Measurements from ENCODE around the gene CDCA4.
A peak's percentile ranks its signal among the peaks of the same experiment; 100 is the strongest.

CDCA4 gene

DNA sequence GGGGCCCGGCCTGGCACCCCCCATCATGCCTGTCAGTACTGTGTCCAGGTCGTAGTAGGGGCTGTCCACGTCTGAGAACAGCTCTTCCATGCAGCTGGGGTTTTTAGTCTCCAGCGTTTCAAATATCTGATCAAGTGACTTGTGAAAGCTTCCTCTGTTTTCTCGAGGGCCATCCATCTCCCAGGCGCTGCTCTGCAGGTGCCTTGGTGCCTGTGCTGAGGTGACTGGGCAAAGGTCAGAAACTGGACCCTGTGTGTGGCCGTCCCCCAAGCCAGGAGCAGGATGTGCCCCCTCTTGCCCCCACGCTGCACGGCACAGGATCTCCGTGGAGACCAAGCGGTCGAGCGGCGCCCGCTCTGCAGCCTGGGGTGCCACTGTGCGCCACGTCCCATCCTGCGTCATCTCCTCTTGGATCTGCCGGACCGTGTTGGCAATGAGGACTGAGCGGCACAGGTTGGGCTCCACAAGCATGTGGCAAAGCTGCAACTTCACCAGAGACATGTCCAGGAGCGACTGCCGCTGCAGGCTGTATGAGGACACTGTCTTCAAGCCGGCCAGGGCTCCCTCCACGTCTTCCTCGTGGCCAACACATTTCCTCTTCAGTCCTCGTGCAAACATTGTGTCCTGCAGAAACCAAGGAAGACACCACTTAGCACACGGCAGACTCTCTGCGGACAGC is 9.4 kb downstream of the CDCA4 start:
- DNase-seq, result no peak

- DNase-seq, result no peak
These were observed 10.0 kb downstream of the CDCA4 start for GRCh38 chr14:105010891-105011291.

DNA sequence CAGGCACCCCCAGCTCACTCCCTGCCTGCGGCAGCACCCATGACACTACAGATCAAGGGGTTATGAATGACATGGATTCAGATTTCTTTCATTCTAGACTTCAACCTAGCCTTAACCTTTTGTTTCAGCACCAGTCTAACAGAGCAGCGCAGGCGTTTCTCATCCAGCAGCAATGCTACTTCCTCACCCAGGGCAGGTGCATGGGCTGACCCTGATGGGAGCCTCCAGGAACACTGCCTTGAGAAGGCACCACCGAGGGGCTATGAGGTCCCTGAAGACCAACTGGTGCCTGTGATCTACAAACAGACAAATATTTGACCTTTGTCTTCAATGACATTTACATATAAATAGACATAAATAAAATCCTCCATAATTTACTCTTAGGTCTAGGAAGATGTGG is 10.8 kb downstream of the CDCA4 start:
- DNase-seq, result no peak

- no peak for DNase-seq
These were observed 13.2 kb downstream of the CDCA4 start for GRCh38 chr14:105007593-105008264.

GRCh38 chr14:105006831-105007592 is 13.9 kb downstream of the CDCA4 start:
- no peak for DNase-seq

DNA sequence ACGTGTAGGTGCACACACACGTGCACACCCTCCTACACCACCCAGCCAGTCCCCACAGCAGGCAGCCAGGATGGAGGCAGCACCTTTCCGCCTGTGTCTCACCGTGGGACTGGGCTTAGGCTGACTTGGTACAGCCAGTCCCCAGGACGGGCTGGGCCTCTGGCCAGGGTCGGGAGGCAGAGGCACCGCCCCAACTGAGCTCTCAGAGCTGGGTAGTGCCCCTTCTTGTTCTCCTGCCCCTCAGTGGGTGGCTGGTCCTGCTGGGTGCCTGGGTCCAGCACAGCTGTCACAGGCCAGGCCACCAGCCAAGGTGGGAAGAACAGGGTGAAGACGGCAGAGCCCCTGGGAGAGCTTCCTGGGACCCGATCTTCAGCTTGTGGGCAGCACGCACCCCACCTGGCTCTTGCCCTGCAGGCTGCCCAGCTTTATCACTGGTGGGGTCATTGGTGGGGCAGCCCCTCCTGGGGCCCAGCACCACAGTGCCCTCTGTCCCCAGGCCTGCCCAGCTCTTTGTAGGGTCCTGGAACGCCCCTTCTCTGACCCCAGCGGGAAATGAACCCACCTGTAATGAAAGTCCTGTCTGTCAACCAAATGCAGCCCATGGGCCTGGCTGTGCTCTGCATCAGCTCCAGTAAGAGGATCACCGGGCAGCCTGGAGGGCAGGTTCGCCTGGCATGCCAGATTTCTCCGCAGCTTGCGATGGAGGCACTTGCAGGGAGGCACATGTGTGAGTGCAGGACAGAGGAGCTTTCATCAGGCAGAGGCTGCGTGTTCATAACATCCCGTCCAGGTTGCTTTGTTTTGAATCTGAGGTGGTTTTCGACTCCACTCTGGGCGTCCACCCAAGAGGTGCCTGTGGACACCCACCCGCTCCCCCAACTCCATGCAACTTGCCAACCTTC is 14.7 kb downstream of the CDCA4 start:
- no peak for DNase-seq

DNA sequence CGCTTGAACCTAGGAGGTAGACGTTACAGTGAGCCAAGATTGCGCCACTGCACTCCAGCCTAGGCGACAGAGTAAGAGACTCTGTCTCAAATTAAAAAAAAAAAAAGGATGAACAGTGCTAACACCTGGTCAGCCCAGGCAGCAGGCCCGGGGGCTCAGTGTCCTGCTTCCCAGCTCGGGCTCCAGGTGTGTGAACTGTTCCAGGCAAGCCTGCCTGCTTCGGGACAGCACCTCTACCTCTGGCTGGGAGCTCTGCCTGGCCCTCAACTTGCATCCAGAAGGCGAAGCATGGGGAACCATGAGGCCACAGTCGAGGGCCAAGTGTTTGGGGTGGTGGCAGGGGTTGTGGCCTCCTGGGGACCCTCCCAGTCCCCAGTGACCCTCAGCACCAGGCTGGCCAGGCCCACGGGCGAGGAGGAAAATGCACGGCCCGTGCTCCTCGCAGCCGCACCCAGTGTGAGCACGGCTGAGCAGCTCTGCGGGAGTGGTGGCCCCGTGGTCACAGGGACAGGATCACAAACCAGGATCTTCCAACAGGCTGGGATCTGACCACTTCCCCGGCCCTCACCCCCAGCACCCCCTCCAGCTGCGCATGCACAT is 15.5 kb downstream of the CDCA4 start:
- DNase-seq, result no peak

DNA sequence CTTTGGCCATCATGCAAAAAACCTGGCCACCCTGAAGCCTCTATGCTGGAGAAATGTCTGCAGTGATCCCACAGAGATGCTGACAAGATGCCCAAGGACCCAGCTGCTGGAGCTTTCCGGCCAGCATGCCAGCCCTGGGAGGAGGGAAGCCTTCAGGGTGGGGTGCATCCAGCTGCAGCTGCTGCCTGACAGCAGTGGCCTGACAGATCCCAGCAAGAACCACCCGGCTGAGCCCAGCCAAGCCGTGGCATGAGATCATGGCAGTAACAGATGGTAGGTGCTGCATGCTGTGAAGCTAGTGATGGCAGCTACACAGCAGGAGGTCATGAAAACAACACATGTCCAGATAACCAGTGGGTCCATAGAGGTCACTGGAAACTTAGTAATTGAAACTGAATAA is 21.5 kb downstream of the CDCA4 start:
- DNase-seq, result no peak

GRCh38 chr14:104998801-104999200 is 22.1 kb downstream of the CDCA4 start:
- no peak for DNase-seq

DNA sequence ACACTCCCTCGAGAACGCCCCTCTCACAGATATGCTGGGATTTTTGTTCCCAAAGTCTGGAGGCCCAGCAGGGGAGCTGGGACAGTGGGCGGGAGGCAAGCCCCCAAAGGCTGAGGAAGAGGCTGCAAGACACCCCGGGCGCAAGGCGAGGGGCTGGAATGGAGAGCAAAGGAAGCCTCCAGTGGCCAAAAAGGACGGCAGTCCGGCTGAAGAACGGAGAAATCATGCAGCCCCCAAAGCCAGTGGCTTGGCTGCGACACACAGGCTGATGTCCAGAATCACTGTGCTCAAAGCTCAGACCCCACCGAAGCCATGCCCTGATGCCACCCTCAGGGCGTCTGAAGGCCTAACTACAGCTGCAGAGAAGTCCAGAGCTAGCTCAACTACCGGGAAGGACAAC is 24.4 kb downstream of the CDCA4 start:
- no peak for DNase-seq

DNA sequence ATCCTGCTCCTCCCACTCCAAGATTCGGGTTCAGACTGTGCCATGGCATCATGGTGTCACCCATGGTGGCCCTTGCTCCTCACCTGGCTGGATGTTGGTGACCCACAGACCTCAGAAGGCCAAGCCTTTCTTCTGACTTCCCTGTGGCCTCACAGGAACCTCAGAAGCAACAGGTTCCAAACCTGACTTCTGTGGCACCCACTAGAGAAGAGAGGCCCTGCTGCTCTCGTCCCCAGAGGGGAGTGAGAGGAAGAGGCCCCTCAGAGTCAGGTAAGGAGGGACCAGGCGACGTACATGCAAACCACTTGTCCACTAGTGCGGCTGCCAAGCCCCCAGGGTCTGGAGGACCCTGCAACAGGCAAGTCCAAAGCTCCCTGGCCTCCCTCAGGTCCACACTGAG is 24.9 kb downstream of the CDCA4 start:
- DNase-seq, result no peak

GRCh38 chr14:104994978-104995377 is 25.9 kb downstream of the CDCA4 start:
- DNase-seq, result no peak

DNA sequence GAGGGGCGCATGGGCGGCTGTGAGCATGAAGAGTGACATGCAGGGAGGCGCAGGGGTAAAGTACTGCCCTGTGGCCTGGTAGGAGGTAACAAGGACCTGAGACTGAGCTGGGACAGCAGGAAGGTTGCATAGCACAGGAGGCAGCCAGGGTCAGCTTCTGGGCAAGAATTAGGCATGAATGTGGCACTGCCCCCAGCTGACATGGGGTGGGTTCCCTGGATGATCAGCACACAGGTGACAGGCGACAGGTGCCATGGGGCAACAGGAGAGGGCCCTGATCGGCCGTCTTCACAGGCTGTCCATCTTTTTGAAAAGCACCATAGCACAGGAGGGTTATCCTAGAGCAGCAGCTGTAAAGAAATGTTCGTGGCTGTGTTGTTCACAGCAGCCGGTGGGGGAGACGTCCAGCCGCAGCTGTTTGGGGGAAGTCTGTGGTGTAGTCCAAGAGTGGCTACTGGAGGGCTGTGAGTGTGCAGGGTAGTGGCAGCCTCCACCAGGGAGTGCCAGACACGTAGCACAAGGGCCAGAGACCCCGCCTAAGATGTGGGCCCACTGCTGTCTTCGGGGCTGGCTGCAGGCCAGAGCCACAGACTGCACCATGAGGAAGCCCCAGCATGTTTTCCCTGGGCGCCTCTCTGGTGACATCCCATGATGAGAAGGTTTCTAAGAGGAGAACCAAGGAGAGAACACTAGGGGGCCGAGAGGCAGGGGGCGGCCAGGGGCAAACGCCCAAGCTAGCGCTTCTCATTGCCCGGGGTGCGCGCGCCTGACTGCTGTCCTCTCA is 26.9 kb downstream of the CDCA4 start:
- DNase-seq, result no peak

GRCh38 chr14:104993306-104993705 is 27.6 kb downstream of the CDCA4 start:
- no peak for DNase-seq

DNA sequence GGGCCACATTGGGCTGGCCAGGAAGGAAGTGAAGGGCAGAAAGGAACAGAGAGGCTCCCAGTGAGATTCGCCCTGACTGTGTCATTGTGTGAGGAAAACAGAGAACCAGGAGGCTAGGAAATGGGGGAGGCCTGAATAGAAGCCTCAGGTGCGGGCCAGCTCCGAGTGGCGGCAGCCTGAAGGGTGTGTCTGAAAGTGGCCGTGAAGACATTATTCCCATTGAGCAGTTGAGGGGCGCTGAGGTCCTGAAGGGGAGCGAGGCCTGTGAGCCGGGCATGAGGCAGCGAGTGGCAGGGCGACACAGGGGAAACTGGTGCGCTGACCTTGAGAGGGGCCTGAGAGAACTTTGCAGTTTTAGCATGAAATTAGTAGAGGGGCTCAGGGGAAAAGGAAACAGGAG is 28.4 kb downstream of the CDCA4 start:
- no peak for DNase-seq

- DNase-seq, result no peak
These were observed 29.0 kb downstream of the CDCA4 start for GRCh38 chr14:104991896-104992230.

DNA sequence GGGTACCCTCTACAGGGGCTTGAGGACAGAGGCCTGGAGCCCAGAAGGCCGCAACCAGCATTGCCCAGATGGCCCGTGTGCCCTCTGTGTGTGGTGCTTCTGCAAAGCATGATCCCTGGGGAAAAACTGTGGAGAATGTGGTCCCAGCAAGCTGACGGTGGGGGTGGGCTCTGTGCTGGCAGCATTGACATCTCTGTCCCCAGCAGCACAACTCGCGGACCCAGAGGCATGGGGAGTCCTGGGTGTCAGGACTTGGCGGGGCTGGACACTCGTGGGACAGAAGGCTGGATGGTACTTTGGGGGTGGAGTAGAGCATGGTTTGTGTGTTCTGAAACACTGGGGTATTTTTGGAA is 31.0 kb downstream of the CDCA4 start:
- no peak for DNase-seq

DNA sequence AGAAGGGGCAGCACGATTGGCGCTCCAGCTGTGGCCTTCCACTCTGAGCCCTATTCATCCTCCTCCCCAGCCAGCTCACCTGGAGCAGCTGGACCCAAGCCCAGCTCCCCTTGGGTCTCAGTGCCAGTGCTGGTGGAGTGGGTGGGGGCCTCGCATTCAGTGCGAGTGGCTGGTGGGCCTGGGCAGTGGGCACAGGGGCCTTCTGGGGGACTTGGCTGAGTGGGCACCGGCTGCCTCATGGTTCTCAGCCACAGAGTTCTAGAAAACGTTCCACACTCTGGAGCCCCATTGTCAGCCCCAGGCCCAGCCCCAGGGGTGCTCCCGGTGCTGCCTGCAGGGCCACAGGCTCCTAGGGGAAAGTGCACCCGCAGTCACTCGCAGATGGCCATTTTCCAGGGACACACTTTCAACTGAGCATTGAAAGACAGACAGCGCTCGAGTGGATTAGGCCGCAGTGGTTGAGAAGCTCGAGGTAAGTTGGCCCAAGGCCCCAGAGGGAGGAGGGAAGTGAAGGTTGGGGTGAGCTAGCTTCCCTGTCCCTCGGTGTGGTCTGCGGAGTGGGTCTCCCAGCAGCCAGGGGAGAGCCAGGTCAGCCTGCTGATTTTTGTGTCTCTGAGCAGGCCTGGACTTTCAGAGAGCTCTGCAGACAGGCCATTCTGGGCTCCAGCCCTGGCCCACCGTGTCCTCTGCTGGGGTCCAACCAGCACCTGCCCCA is 31.5 kb downstream of the CDCA4 start:
- DNase-seq, result no peak

DNA sequence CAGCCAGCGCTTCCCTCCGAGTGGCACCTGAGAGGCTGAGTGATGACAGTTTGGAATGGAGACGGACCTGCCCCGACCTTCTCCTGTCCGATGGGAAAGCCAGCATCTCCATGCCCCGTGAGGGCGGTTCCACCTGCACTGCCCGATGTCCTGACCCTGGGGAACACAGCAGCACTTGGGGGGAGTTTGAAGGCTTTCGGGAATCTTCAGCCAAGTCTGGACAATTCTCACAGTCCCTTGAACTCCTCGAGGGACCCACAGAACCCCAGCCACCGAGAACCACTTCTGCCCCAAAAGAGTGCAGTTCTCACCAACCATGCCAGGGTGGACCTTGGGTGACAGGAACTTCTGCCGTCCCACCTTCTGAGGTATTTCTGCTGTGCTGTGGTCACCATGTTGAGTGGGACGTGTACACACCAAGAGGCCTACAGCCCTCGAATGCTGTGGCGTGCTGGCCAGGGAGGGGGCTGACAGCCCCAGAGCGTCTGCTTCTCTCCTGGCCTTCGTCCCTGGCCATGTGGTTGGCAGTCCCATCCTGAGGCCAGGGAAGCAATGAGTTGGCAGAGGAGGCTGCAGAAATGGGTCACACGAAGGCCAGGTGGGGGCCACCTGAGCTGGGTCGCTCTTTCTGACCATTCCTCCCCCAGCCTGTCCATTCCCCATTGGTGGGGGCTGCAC is 34.3 kb downstream of the CDCA4 start:
- no peak for DNase-seq

GRCh38 chr14:104985675-104986486 is 35.0 kb downstream of the CDCA4 start, which contains the start of gene CLBA1:
CLBA1 (plus strand) TSS chr14:104985788; CDS start chr14:104986432, 644 bp downstream.
- DNase-seq, result peak; percentile 95
